H9 (cell line): Measurements from ENCODE around the gene MUTYH. TPM values are rescaled to one million over a fixed set of nuclear protein-coding genes. Genes with fewer than 3 reads are reported as not detected.

Experiments
- DNase-seq: peaks from one replicate; pipeline ENCODE4 v3.0.0-alpha.2; 2017
- H2AFZ ChIP-seq: one replicate; pipeline ENCODE4 v1.6.1; 2013; ENCODE audit warnings: mild to moderate bottlenecking, low read length, control low read depth, moderate library complexity
- H2AK5ac ChIP-seq: 2 replicates; pipeline ENCODE4 v1.6.1; 2013; ENCODE audit warnings: low read length, control low read depth, mixed read lengths; ENCODE audit not compliant: insufficient read length
- H2BK120ac ChIP-seq: one replicate; pipeline ENCODE4 v1.6.1; 2013; ENCODE audit warnings: low read depth, mild to moderate bottlenecking, low read length, control low read depth, inconsistent platforms; ENCODE audit not compliant: poor library complexity, severe bottlenecking
- H2BK12ac ChIP-seq: 2 replicates; pipeline ENCODE4 v1.6.1; 2013; ENCODE audit warnings: low read length, control low read depth, mixed read lengths, low read depth; ENCODE audit not compliant: insufficient read length
- H2BK15ac ChIP-seq: 2 replicates; pipeline ENCODE4 v1.6.1; 2013; ENCODE audit warnings: low read depth, low read length, control low read depth
- H2BK20ac ChIP-seq: one replicate; pipeline ENCODE4 v1.6.1; 2013; ENCODE audit warnings: low read depth, mild to moderate bottlenecking, low read length, control low read depth, inconsistent platforms; ENCODE audit not compliant: poor library complexity, severe bottlenecking
- H2BK5ac ChIP-seq: 2 replicates; pipeline ENCODE4 v1.6.1; 2013; ENCODE audit warnings: low read length, control low read depth, mixed read lengths; ENCODE audit not compliant: insufficient read length
- H3K14ac ChIP-seq: 2 replicates; pipeline ENCODE4 v1.6.1; 2013; ENCODE audit warnings: low read length, control low read depth; ENCODE audit not compliant: insufficient read depth
- H3K18ac ChIP-seq: 2 replicates; pipeline ENCODE4 v1.6.1; 2013; ENCODE audit warnings: low read depth, mild to moderate bottlenecking, mixed read lengths, low read length, control low read depth; ENCODE audit not compliant: insufficient read length
- H3K23ac ChIP-seq: 2 replicates; pipeline ENCODE4 v1.6.1; 2013; ENCODE audit warnings: low read length, control low read depth, mixed read lengths, low read depth; ENCODE audit not compliant: insufficient read length
- H3K23me2 ChIP-seq: 2 replicates; pipeline ENCODE4 v1.6.1; 2013; ENCODE audit warnings: low read depth, mild to moderate bottlenecking, mixed read lengths, low read length, control low read depth; ENCODE audit not compliant: insufficient read length, poor library complexity, severe bottlenecking
- H3K27ac ChIP-seq: 2 replicates; pipeline ENCODE4 v1.5.1; 2013; ENCODE audit warnings: low read length, control low read depth, mixed read lengths, low read depth; ENCODE audit not compliant: insufficient read length
- H3K27me3 ChIP-seq: 2 replicates; pipeline ENCODE4 v1.6.1; 2013; ENCODE audit warnings: low read length, control low read depth, inconsistent platforms; ENCODE audit not compliant: insufficient read depth
- H3K4ac ChIP-seq: 2 replicates; pipeline ENCODE4 v1.6.1; 2013; ENCODE audit warnings: low read depth, mild to moderate bottlenecking, control low read depth, inconsistent platforms, low read length, moderate library complexity
- H3K4me1 ChIP-seq: 2 replicates; pipeline ENCODE4 v1.6.1; 2013; ENCODE audit warnings: low read length, control low read depth, inconsistent platforms; ENCODE audit not compliant: insufficient read depth
- H3K4me2 ChIP-seq: 2 replicates; pipeline ENCODE4 v1.6.1; 2013; ENCODE audit warnings: low read length, control low read depth, mixed read lengths; ENCODE audit not compliant: insufficient read length, insufficient read depth
- H3K56ac ChIP-seq: 2 replicates; pipeline ENCODE4 v1.6.1; 2013; ENCODE audit warnings: low read depth, mild to moderate bottlenecking, mixed read lengths, low read length, control low read depth; ENCODE audit not compliant: insufficient read length
- H3K79me1 ChIP-seq: 2 replicates; pipeline ENCODE4 v1.6.1; 2013; ENCODE audit warnings: low read depth, mild to moderate bottlenecking, moderate library complexity, low read length, control low read depth, inconsistent platforms; ENCODE audit not compliant: insufficient read depth, poor library complexity, severe bottlenecking
- H3K79me2 ChIP-seq: 2 replicates; pipeline ENCODE4 v1.6.1; 2013; ENCODE audit warnings: low read length, control low read depth, inconsistent platforms; ENCODE audit not compliant: insufficient read depth
- H3K9ac ChIP-seq: 2 replicates; pipeline ENCODE4 v1.6.1; 2013; ENCODE audit warnings: low read length, control low read depth, mixed read lengths; ENCODE audit not compliant: insufficient read length; ENCODE audit errors: extremely low read depth
- H3K9me3 ChIP-seq: one replicate; pipeline ENCODE4 v1.6.1; 2013; ENCODE audit warnings: low read depth, low read length, inconsistent platforms; ENCODE audit not compliant: control insufficient read depth
- H3T11ph ChIP-seq: one replicate; pipeline ENCODE4 v1.6.1; 2013; ENCODE audit warnings: mild to moderate bottlenecking, low read length, control low read depth, inconsistent platforms
- H4K20me1 ChIP-seq: one replicate; pipeline ENCODE4 v1.6.1; 2013; ENCODE audit not compliant: control insufficient read depth, insufficient read length, insufficient read depth
- H4K5ac ChIP-seq: 2 replicates; pipeline ENCODE4 v1.6.1; 2013; ENCODE audit warnings: low read depth, mild to moderate bottlenecking, mixed read lengths, low read length, control low read depth; ENCODE audit not compliant: insufficient read length
- H4K8ac ChIP-seq: replicated peaks from 2 replicates; pipeline ENCODE4 v1.6.1; 2013; ENCODE audit warnings: low read length, control low read depth, mixed read lengths, low read depth; ENCODE audit not compliant: insufficient read length
- H4K91ac ChIP-seq: 2 replicates; pipeline ENCODE4 v1.6.1; 2013; ENCODE audit warnings: low read depth, mild to moderate bottlenecking, moderate library complexity, mixed read lengths, low read length, control low read depth; ENCODE audit not compliant: insufficient read length
- H3K27ac Mint-ChIP-seq, 3 experiments: 2 replicates in 2 of 3; 3 replicates in 1 of 3; pipeline ENCODE4 v1.8.0; 2020 to 2021; ENCODE audit warnings: mixed read lengths in 3 of 3, mild to moderate bottlenecking in 1 of 3, moderate library complexity in 1 of 3
- H3K27me3 Mint-ChIP-seq: 2 replicates; pipeline ENCODE4 v1.8.0; 2021; ENCODE audit warnings: low read depth, mild to moderate bottlenecking, moderate library complexity, mixed read lengths
- H3K36me3 Mint-ChIP-seq, 3 experiments: 2 replicates in 2 of 3; 3 replicates in 1 of 3; pipeline ENCODE4 v1.8.0; 2020 to 2021; ENCODE audit warnings: low read depth in 3 of 3, mixed read lengths in 3 of 3; ENCODE audit not compliant: insufficient read depth in 1 of 3
- H3K4me1 Mint-ChIP-seq, 2 experiments: 2 replicates each; pipeline ENCODE4 v1.8.0; 2020; ENCODE audit warnings: mixed read lengths in 2 of 2
- H3K4me3 Mint-ChIP-seq, 2 experiments: 2 replicates in 1 of 2; 3 replicates in 1 of 2; pipeline ENCODE4 v1.8.0; 2020 to 2021; ENCODE audit warnings: mild to moderate bottlenecking in 2 of 2, mixed read lengths in 2 of 2, moderate library complexity in 1 of 2
- H3K9me3 Mint-ChIP-seq, 2 experiments: 2 replicates in 1 of 2; 3 replicates in 1 of 2; pipeline ENCODE4 v1.8.0; 2020; ENCODE audit warnings: mild to moderate bottlenecking in 2 of 2, mixed read lengths in 2 of 2, moderate library complexity in 1 of 2
- CTCF ChIP-seq: fragments of 200-600 bp; sonication (generic); conservative IDR thresholded peaks from 3 replicates; pipeline ENCODE4 v1.8.0; 2021; ENCODE audit warnings: antibody characterized with exemption, mild to moderate bottlenecking
- WGBS: extraction: QIAGEN DNeasy Blood & Tissue Kit; methylation state at CpG from one replicate; pipeline ENCODE4 v1.1.7; 2013; ENCODE audit warnings: missing lambda C conversion rate, low lambda C conversion rate, mixed read lengths; ENCODE audit not compliant: insufficient read length; ENCODE audit errors: extremely low coverage; 5-methylcytosine and 5-hydroxymethylcytosine counted together
- total RNA-seq: library from RNA; stranded (reverse); gene quantifications from 2 replicates; pipeline ENCODE4 v1.2.1, GENCODE V29; 2021

The MUTYH gene
- total RNA-seq, 1 experiment from 2014 or later = 52.6 TPM

- Histone ChIP-seq H3K23me2 (no peaks in the 10 kb centered on the region), H3K14ac (no peak overlapping the region), H3K9me3 (no peaks in the 10 kb centered on the region), H2BK12ac (no peak overlapping the region), H3T11ph (no peak overlapping the region), H2BK5ac (no peak overlapping the region), H4K20me1 (no peaks in the 10 kb centered on the region), H4K5ac (no peak overlapping the region), H3K27me3 (no peaks in the 10 kb centered on the region), H3K4ac (no peak overlapping the region), H4K91ac (no peak overlapping the region), H3K56ac (no peak overlapping the region), H2AFZ (no peak overlapping the region), H3K27ac (no peak overlapping the region), H3K23ac (no peak overlapping the region), H3K9ac (no peak overlapping the region), H3K79me2 (no peaks in the 10 kb centered on the region), H3K4me1 (no peaks in the 10 kb centered on the region; the same call in 1 of the 2 replicates), H4K8ac (no peak overlapping the region), H2BK20ac (no peak overlapping the region), H3K18ac (no peak overlapping the region), H3K79me1 (no peaks in the 10 kb centered on the region), H3K4me2 (no peak overlapping the region), H2AK5ac (no peak overlapping the region), H2BK15ac (no peak overlapping the region), H2BK120ac (no peak overlapping the region)
- Mint-ChIP-seq H3K9me3 (no peaks in the 10 kb centered on the region), H3K4me3 (no peak overlapping the region), H3K27me3 (no peaks in the 10 kb centered on the region), H3K27ac (no peak overlapping the region), H3K36me3 (no peaks in the 10 kb centered on the region), H3K4me1 (peaks cover 6 to 8% of the 10 kb centered on the region in 2 experiments)
- WGBS = no CpG with 5 or more reads among the region's 4 CpGs
- DNase-seq = no peak
- no peak for TF ChIP-seq CTCF
These were observed 14.6 kb upstream of the MUTYH start for GRCh38 chr1:45354838-45355237.
